ENCODE results near the gene PLA2G4C. TPM values are rescaled to one million over a fixed set of nuclear protein-coding genes. Genes with fewer than 3 reads are reported as not detected.

Gene PLA2G4C
- total RNA-seq, 4 donors from 2014 or later, result 3.8 to 15.6 (median 9.7) TPM

Other genes with a start within 250 kb of the PLA2G4C start
- gene SULT2A1, start 224.5 kb downstream of the PLA2G4C start, total RNA-seq, result not detected
- not detected for gene BSPH1, start 118.6 kb downstream of the PLA2G4C start, total RNA-seq
- gene ELSPBP1, start 116.2 kb downstream of the PLA2G4C start, total RNA-seq, result not detected
- not detected for gene CABP5, start 66.7 kb downstream of the PLA2G4C start, total RNA-seq
- gene LIG1, start 59.5 kb upstream of the PLA2G4C start, total RNA-seq, result 10 to 100 TPM in 1 of 4 donors, 1 to 10 TPM in 3; 2.7 to 12.6 (median 7.1) TPM
- 1 to 10 TPM; 3.2 to 8.3 (median 5.7) TPM for gene ZSWIM9, start 59.9 kb upstream of the PLA2G4C start, total RNA-seq
- gene CARD8, start 145.1 kb upstream of the PLA2G4C start, total RNA-seq, result 10 to 100 TPM; 18.7 to 30.4 (median 22.4) TPM
- under 1 TPM in 2 of 4 donors, not detected in 2; 0.27 to 0.64 TPM for gene ZNF114, start 159.3 kb upstream of the PLA2G4C start, total RNA-seq
- gene EMP3, start 214.7 kb upstream of the PLA2G4C start, total RNA-seq, result 10 to 100 TPM; 36.3 to 74.2 (median 56.5) TPM

Measured in gastroesophageal sphincter (tissue), 4 donors.